IMR-90 (cell line): ENCODE data around the gene EIF5A. TPM values are rescaled to one million over a fixed set of nuclear protein-coding genes. Genes with fewer than 3 reads are reported as not detected.

Experiments
- ATAC-seq: fragments of 200-7000 bp; cut with Tn5 transposase; 2 replicates; pipeline ENCODE4 v1.9.1; 2020; ENCODE audit warnings: low read depth, mild to moderate bottlenecking, moderate library complexity
- BruUV-seq: library from RNA; stranded (reverse); fragments of 400-500 nt; replicated peaks from 2 replicates; lab custom pipeline; 2021; lab: Mats Ljungman, UMichigan
- CTCF ChIA-PET: fragments of 300-600 bp; formaldehyde crosslinking; extraction: SDS; loops from one replicate; lab custom pipeline; 2021; ENCODE audit warnings: antibody characterized with exemption; lab: Yijun Ruan, JAX
- POLR2A ChIA-PET: fragments of 300-600 bp; sonication (Branson Sonifier 250); formaldehyde crosslinking; loops from one replicate; lab custom pipeline; 2022; ENCODE audit warnings: antibody characterized with exemption; ENCODE audit not compliant: unreplicated experiment; lab: Charles Lee
- DNase-seq: peaks from one replicate; pipeline ENCODE4 v3.0.0; 2013
- H2AFZ ChIP-seq: replicated peaks from 2 replicates; pipeline ENCODE3; 2013; ENCODE audit warnings: low read length, mild to moderate bottlenecking; ENCODE audit not compliant: poor library complexity
- H2AK5ac ChIP-seq: 2 replicates; pipeline ENCODE4 v1.6.1; 2013; ENCODE audit warnings: low read depth, low read length, inconsistent platforms
- H2AK9ac ChIP-seq: replicated peaks from 2 replicates; pipeline ENCODE3; 2013; ENCODE audit warnings: mild to moderate bottlenecking, low read depth, low read length, moderate library complexity; ENCODE audit not compliant: poor library complexity
- H2BK120ac ChIP-seq: 2 replicates; pipeline ENCODE4 v1.6.1; 2013; ENCODE audit warnings: low read depth, low read length, inconsistent platforms
- H2BK15ac ChIP-seq: 3 replicates; pipeline ENCODE4 v1.6.1; 2013; ENCODE audit warnings: low read depth, low read length, inconsistent platforms
- H2BK20ac ChIP-seq: 2 replicates; pipeline ENCODE4 v1.6.1; 2013; ENCODE audit warnings: low read depth, mild to moderate bottlenecking, inconsistent platforms, low read length, moderate library complexity
- H2BK5ac ChIP-seq: 2 replicates; pipeline ENCODE4 v1.6.1; 2013; ENCODE audit warnings: mild to moderate bottlenecking, low read depth, low read length, inconsistent platforms; ENCODE audit not compliant: poor library complexity, severe bottlenecking
- H3K14ac ChIP-seq: replicated peaks from 2 replicates; pipeline ENCODE4 v1.6.1; 2013; ENCODE audit warnings: low read depth, low read length, inconsistent platforms
- H3K18ac ChIP-seq: 2 replicates; pipeline ENCODE4 v1.6.1; 2013; ENCODE audit warnings: low read depth, low read length, control low read depth
- H3K23ac ChIP-seq: 2 replicates; pipeline ENCODE4 v1.6.1; 2013; ENCODE audit warnings: low read depth, low read length, inconsistent platforms
- H3K27ac ChIP-seq: 2 replicates; pipeline ENCODE4 v1.5.1; 2013; ENCODE audit warnings: mild to moderate bottlenecking, control low read depth, low read length; ENCODE audit not compliant: insufficient read depth
- H3K27me3 ChIP-seq: 2 replicates; pipeline ENCODE4 v1.6.1; 2013; ENCODE audit warnings: low read length; ENCODE audit not compliant: control insufficient read depth, insufficient read depth
- H3K36me3 ChIP-seq: 2 replicates; pipeline ENCODE4 v1.6.1; 2013; ENCODE audit warnings: low read length, mixed read lengths; ENCODE audit not compliant: control insufficient read depth, insufficient read depth
- H3K4ac ChIP-seq: 2 replicates; pipeline ENCODE4 v1.6.1; 2013; ENCODE audit warnings: low read depth, low read length, inconsistent platforms
- H3K4me1 ChIP-seq: 2 replicates; pipeline ENCODE4 v1.6.1; 2013; ENCODE audit warnings: low read length, mixed read lengths; ENCODE audit not compliant: control insufficient read depth, insufficient read depth
- H3K4me2 ChIP-seq: 2 replicates; pipeline ENCODE4 v1.6.1; 2013; ENCODE audit warnings: low read depth, mild to moderate bottlenecking, control low read depth, low read length, moderate library complexity
- H3K4me3 ChIP-seq: 2 replicates; pipeline ENCODE4 v1.5.1; 2013; ENCODE audit warnings: low read depth, mild to moderate bottlenecking, control low read depth, low read length, moderate library complexity; ENCODE audit not compliant: insufficient read depth
- H3K56ac ChIP-seq: 2 replicates; pipeline ENCODE4 v1.6.1; 2013; ENCODE audit warnings: low read length, inconsistent platforms; ENCODE audit not compliant: insufficient read depth; ENCODE audit errors: extremely low read depth
- H3K79me1 ChIP-seq, 2 experiments: 2 replicates each; pipeline ENCODE4 v1.6.1; 2013; ENCODE audit warnings: low read length in 2 of 2, inconsistent platforms in 1 of 2, low read depth in 1 of 2
- H3K9ac ChIP-seq: 2 replicates; pipeline ENCODE4 v1.6.1; 2013; ENCODE audit warnings: low read depth, low read length, control low read depth
- H3K9me1 ChIP-seq: 2 replicates; pipeline ENCODE4 v1.6.1; 2013; ENCODE audit warnings: low read length, inconsistent platforms; ENCODE audit not compliant: insufficient read depth
- H3K9me3 ChIP-seq: 2 replicates; pipeline ENCODE4 v1.6.1; 2013; ENCODE audit warnings: low read length; ENCODE audit not compliant: control insufficient read depth, insufficient read depth
- H4K20me1 ChIP-seq: 2 replicates; pipeline ENCODE4 v1.6.1; 2013; ENCODE audit warnings: low read length, inconsistent platforms; ENCODE audit not compliant: insufficient read depth
- H4K5ac ChIP-seq: 2 replicates; pipeline ENCODE4 v1.6.1; 2013; ENCODE audit warnings: mild to moderate bottlenecking, low read depth, low read length, control low read depth
- H4K8ac ChIP-seq, 2 experiments: 2 replicates each; pipeline ENCODE4 v1.6.1; 2013; ENCODE audit warnings: low read depth in 2 of 2, low read length in 2 of 2, control low read depth in 1 of 2, inconsistent platforms in 1 of 2
- H4K91ac ChIP-seq: 2 replicates; pipeline ENCODE4 v1.6.1; 2013; ENCODE audit warnings: low read depth, low read length, inconsistent platforms; ENCODE audit not compliant: insufficient read depth
- CHD1 ChIP-seq: IDR thresholded peaks from 2 replicates; pipeline ENCODE4 v1.6.1; 2012; ENCODE audit warnings: low read depth, low read length, improper control_type of control experiment
- MXI1 ChIP-seq: IDR thresholded peaks from 2 replicates; pipeline ENCODE4 v1.6.1; 2012; ENCODE audit warnings: low read depth, mild to moderate bottlenecking, low read length, moderate library complexity, borderline replicate concordance
- RCOR1 ChIP-seq: IDR thresholded peaks from 2 replicates; pipeline ENCODE4 v1.6.1; 2012; ENCODE audit warnings: mild to moderate bottlenecking, low read length, improper control_type of control experiment; ENCODE audit not compliant: insufficient replicate concordance
- SMC3 ChIP-seq: fragments of 150-350 bp; IDR thresholded peaks from 2 replicates; pipeline ENCODE4 v1.6.1; 2016; ENCODE audit warnings: low read depth, mild to moderate bottlenecking, antibody characterized with exemption, low read length, moderate library complexity
- WGBS, 2 experiments: methylation state at CpG; one replicate each; pipeline versions ENCODE4 v1.1.5 to v1.1.7; 2013; ENCODE audit warnings: missing lambda C conversion rate in 2 of 2; ENCODE audit not compliant: insufficient read length in 1 of 2; ENCODE audit errors: extremely low coverage in 2 of 2; 5-methylcytosine and 5-hydroxymethylcytosine counted together
- dilution Hi-C: fragments of 300-500 bp; cut with HindIII; formaldehyde crosslinking; loops from one replicate; pipeline ENCODE4 v1.14.3; 2018; ENCODE audit warnings: low sequenced_read_pairs; ENCODE audit not compliant: unreplicated experiment
- in situ Hi-C: fragments of 300-500 bp; cut with MboI; formaldehyde crosslinking; loops from 3 replicates; pipeline ENCODE4 v1.14.3; 2019; ENCODE audit warnings: low sequenced_read_pairs, inconsistent platforms, mixed read lengths
- intact Hi-C: fragments of 100-400 bp; cut with micrococcal nuclease; formaldehyde crosslinking; loops from 2 replicates; pipeline ENCODE4 v1.10.0; 2022
- polyA plus RNA-seq, 3 experiments: library from polyadenylated mRNA; depleted of rRNA; stranded (reverse); fragments of >200 nt; gene quantifications; 2 replicates each; pipeline ENCODE4 v1.2.3, GENCODE V29; 2012; ENCODE audit warnings: low replicate concordance in 1 of 3
- total RNA-seq: library from RNA; depleted of rRNA; stranded (reverse); fragments of >200 nt; gene quantifications from 2 replicates; pipeline ENCODE4 v1.2.3, GENCODE V29; 2012

Gene EIF5A
- total and polyA plus RNA-seq, 2 of the 4 experiments (the other 2 are of a cell fraction): 782 to 883 TPM

DNA sequence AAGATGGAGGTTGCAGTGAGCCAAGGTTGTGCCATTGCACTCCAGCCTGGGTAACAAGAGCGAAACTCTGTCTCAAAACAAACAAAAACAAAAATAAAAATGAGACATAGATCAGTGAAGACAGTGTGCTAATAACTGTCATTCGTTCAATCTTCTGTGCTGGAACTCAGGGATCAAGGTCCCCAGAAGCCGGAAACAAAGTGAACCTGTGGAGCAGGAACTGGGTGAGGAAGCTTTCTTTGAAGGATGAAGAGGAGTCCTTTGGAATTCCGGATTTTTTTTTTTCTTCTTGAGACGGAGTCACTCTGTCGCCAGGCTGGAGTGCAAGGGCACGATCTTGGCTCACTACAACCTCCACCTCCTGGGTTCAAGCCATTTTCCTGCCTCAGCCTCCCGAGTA lies 28.0 kb upstream of the EIF5A start:
- ATAC-seq (no peak), DNase-seq (no peak)
- H3K4me1 ChIP-seq: peaks cover 2% of the 10 kb centered on the region; the same call in 1 of the 2 replicates
- no peak overlapping the region for H4K91ac ChIP-seq
- ChIA-PET POLR2A (no interaction called here), CTCF (no interaction called here)
- no peaks in the 10 kb centered on the region for H3K9me1 ChIP-seq
- no peak overlapping the region for H3K23ac ChIP-seq
- peaks cover 20% of the 10 kb centered on the region; the same call in 1 of the 2 replicates for H3K27me3 ChIP-seq
- H2AFZ ChIP-seq: no peak overlapping the region
- in situ Hi-C loops (loop anchor here (5.0 kb wide), 1 partner anchor 53 kb away; no protein-coding TSS in a partner anchor), dilution Hi-C loops (no loop called here), intact Hi-C loops (no loop called here)
- TF ChIP-seq RCOR1 (no peak), MXI1 (no peak), CHD1 (no peak), SMC3 (no peak)
- no peak overlapping the region for H3K14ac ChIP-seq
- H4K8ac ChIP-seq: no peak overlapping the region
- H3K56ac ChIP-seq: no peak overlapping the region
- no peaks in the 10 kb centered on the region for H3K79me1 ChIP-seq
- no peak overlapping the region for H4K5ac ChIP-seq
- H2BK20ac ChIP-seq: no peak overlapping the region
- no peak overlapping the region for H2BK5ac ChIP-seq
- H2BK15ac ChIP-seq: no peak overlapping the region
- no peak overlapping the region for H3K4ac ChIP-seq
- H2AK9ac ChIP-seq: no peak overlapping the region
- no peaks in the 10 kb centered on the region for H3K36me3 ChIP-seq
- no peak overlapping the region for H3K4me3 ChIP-seq
- H4K20me1 ChIP-seq: no peaks in the 10 kb centered on the region
- H2AK5ac ChIP-seq: no peak overlapping the region
- H3K4me2 ChIP-seq: no peak overlapping the region
- no TSS peak for BruUV-seq
- WGBS, 2 experiments: no CpG with 5 or more reads among the region's 8 CpGs
- no peak overlapping the region for H3K18ac ChIP-seq
- H3K9ac ChIP-seq: no peak overlapping the region
- H3K9me3 ChIP-seq: no peaks in the 10 kb centered on the region
- H2BK120ac ChIP-seq: no peak overlapping the region
- no peak overlapping the region for H3K27ac ChIP-seq
